OCI-LY3 (cell line): ENCODE data around the gene IFNL1.

Experiments
- H2AFZ ChIP-seq: fragments of 200-600, 300-600 bp; shearing (Covaris generic); 2 replicates; pipeline ENCODE4 v1.6.0; 2014; ENCODE audit warnings: antibody characterized with exemption, low read depth, low read length
- H3K27ac ChIP-seq: fragments of 200-600, 300-600 bp; sonication (generic); 2 replicates; pipeline ENCODE4 v1.5.1; 2014; ENCODE audit warnings: mild to moderate bottlenecking, low read length, moderate library complexity, mixed read lengths
- H3K27me3 ChIP-seq: fragments of 200-600, 300-600 bp; sonication (generic); 2 replicates; pipeline ENCODE4 v1.6.1; 2014; ENCODE audit warnings: low read depth, low read length, mixed read lengths
- H3K36me3 ChIP-seq: fragments of 200-600, 300-600 bp; sonication (generic); replicated peaks from 2 replicates; pipeline ENCODE3; 2014; ENCODE audit warnings: low read depth, low read length, mixed read lengths
- H3K4me1 ChIP-seq: fragments of 300-600, 200-600 bp; sonication (generic); 2 replicates; pipeline ENCODE4 v1.6.1; 2014; ENCODE audit warnings: low read length, mixed read lengths
- H3K4me2 ChIP-seq: fragments of 200-600, 300-600 bp; sonication (generic); 2 replicates; pipeline ENCODE4 v1.6.1; 2014; ENCODE audit warnings: low read length, mixed read lengths
- H3K4me3 ChIP-seq: fragments of 300-600, 200-600 bp; sonication (generic); 2 replicates; pipeline ENCODE4 v1.5.1; 2014; ENCODE audit warnings: antibody characterized with exemption, mild to moderate bottlenecking, low read length, moderate library complexity
- H3K79me2 ChIP-seq: fragments of 300-600, 200-600 bp; shearing (Covaris generic); 2 replicates; pipeline ENCODE4 v1.6.1; 2014; ENCODE audit warnings: mild to moderate bottlenecking, low read length, mixed read lengths
- H3K9ac ChIP-seq: fragments of 300-600, 200-600 bp; shearing (Covaris generic); 2 replicates; pipeline ENCODE4 v1.6.0; 2014; ENCODE audit warnings: mild to moderate bottlenecking, low read length, moderate library complexity
- H3K9me3 ChIP-seq: fragments of 200-600, 300-600 bp; shearing (Covaris generic); 2 replicates; pipeline ENCODE4 v1.6.1; 2014; ENCODE audit warnings: low read length, mixed read lengths; ENCODE audit not compliant: insufficient read depth
- H4K20me1 ChIP-seq: fragments of 200-600, 300-600 bp; sonication (generic); 2 replicates; pipeline ENCODE4 v1.6.1; 2016; ENCODE audit warnings: low read length, mixed read lengths; ENCODE audit not compliant: insufficient read depth
- CTCF ChIP-seq: fragments of 200-600, 300-600 bp; sonication (generic); IDR thresholded peaks from 2 replicates; pipeline ENCODE4 v1.5.1; 2014; ENCODE audit warnings: antibody characterized with exemption, low read length, low read depth
- EZH2phosphoT487 ChIP-seq: fragments of 200-600 bp; shearing (Covaris generic); IDR thresholded peaks from 2 replicates; pipeline ENCODE4 v1.6.1; 2018; ENCODE audit warnings: antibody characterized with exemption, mixed run types, low read depth

Gene IFNL1

GRCh38 chr19:39301562-39301961 is 5.4 kb downstream of the IFNL1 start:
- Histone ChIP-seq H4K20me1 (no peaks in the 10 kb centered on the region), H3K9me3 (no peaks in the 10 kb centered on the region), H3K4me3 (no peak overlapping the region)

GRCh38 chr19:39303373-39304184 is 7.4 kb downstream of the IFNL1 start:
- Histone ChIP-seq H3K9me3 (no peaks in the 10 kb centered on the region), H3K4me3 (no peak overlapping the region), H3K36me3 (peaks cover 12% of the 10 kb centered on the region), H3K9ac (no peak overlapping the region), H3K4me1 (no peaks in the 10 kb centered on the region), H3K4me2 (no peak overlapping the region), H3K79me2 (no peaks in the 10 kb centered on the region), H4K20me1 (no peaks in the 10 kb centered on the region), H2AFZ (no peak overlapping the region), H3K27me3 (no peaks in the 10 kb centered on the region), H3K27ac (no peak overlapping the region)
- no peak for TF ChIP-seq EZH2phosphoT487
- TF ChIP-seq CTCF, result no peak

More at GRCh38 chr19:39301562-39301961, 5.4 kb downstream of the IFNL1 start:
- no peak overlapping the region for H3K9ac ChIP-seq
- no peaks in the 10 kb centered on the region for H3K27me3 ChIP-seq
- no peak overlapping the region for H3K27ac ChIP-seq
- H3K79me2 ChIP-seq, result no peaks in the 10 kb centered on the region
- H2AFZ ChIP-seq, result no peak overlapping the region
- TF ChIP-seq EZH2phosphoT487, result no peak
- no peak for TF ChIP-seq CTCF
- no peaks in the 10 kb centered on the region for H3K4me1 ChIP-seq
- H3K4me2 ChIP-seq, result no peak overlapping the region
- no peaks in the 10 kb centered on the region for H3K36me3 ChIP-seq

DNA sequence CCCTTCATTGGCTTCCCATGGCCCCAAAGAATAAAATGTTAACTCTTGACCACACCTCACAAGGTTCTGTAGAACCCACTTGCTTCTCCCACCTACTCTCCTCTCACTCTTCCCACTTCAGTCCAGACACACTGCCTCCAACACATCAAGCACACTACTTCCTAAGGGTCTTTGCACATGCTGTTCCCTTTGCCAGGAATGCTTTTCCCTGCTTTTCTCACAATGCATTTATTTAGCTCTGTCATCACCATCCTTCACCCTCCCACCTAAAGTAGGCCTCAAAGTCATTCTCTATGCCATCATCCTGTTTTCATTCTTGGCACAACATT is 7.9 kb downstream of the IFNL1 start:
- Histone ChIP-seq H2AFZ (no peak overlapping the region), H3K27me3 (no peaks in the 10 kb centered on the region), H4K20me1 (no peaks in the 10 kb centered on the region), H3K9ac (no peak overlapping the region), H3K9me3 (no peaks in the 10 kb centered on the region), H3K27ac (no peak overlapping the region), H3K4me3 (no peak overlapping the region), H3K4me1 (no peaks in the 10 kb centered on the region), H3K79me2 (no peaks in the 10 kb centered on the region), H3K36me3 (peaks cover 16% of the 10 kb centered on the region), H3K4me2 (no peak overlapping the region)
- TF ChIP-seq EZH2phosphoT487, result no peak
- no peak for TF ChIP-seq CTCF

GRCh38 chr19:39304701-39305571 is 8.7 kb downstream of the IFNL1 start:
- Histone ChIP-seq H2AFZ (no peak overlapping the region), H3K79me2 (no peaks in the 10 kb centered on the region), H3K27ac (no peak overlapping the region), H3K9ac (no peak overlapping the region), H3K4me2 (no peak overlapping the region), H3K4me3 (no peak overlapping the region), H3K27me3 (no peaks in the 10 kb centered on the region), H4K20me1 (no peaks in the 10 kb centered on the region), H3K4me1 (no peaks in the 10 kb centered on the region), H3K9me3 (no peaks in the 10 kb centered on the region), H3K36me3 (peaks cover 19% of the 10 kb centered on the region)
- TF ChIP-seq EZH2phosphoT487 (no peak), CTCF (no peak)
